A673 (cell line): ENCODE data around the gene GRIK4. TPM values are rescaled to one million over a fixed set of nuclear protein-coding genes. Genes with fewer than 3 reads are reported as not detected.

Source experiments
- BruUV-seq: library from RNA; stranded (reverse); fragments of 400-500 nt; replicated peaks from 2 replicates; lab custom pipeline; 2021; lab: Mats Ljungman, UMichigan
- CTCF ChIA-PET: fragments of 300-600 bp; sonication (Branson Sonifier 250); formaldehyde crosslinking; loops from one replicate; lab custom pipeline; 2022; ENCODE audit warnings: antibody characterized with exemption; lab: Charles Lee
- POLR2A ChIA-PET: fragments of 300-600 bp; sonication (Branson Sonifier 250); formaldehyde crosslinking; loops from one replicate; lab custom pipeline; 2022; ENCODE audit warnings: antibody characterized with exemption; ENCODE audit not compliant: low non-redundant PET; lab: Charles Lee
- DNase-seq: peaks from one replicate; pipeline ENCODE4 v3.0.0-alpha.2; 2015; ENCODE audit warnings: low spot score
- H3K27ac ChIP-seq: fragments of 200-600 bp; sonication (generic); 2 replicates; pipeline ENCODE4 v1.5.1; 2016; ENCODE audit warnings: mixed run types, low read depth, mild to moderate bottlenecking, mixed read lengths, antibody characterized with exemption, low read length; ENCODE audit not compliant: poor library complexity, severe bottlenecking
- H3K27me3 ChIP-seq: fragments of 200-600 bp; sonication (generic); replicated peaks from 2 replicates; pipeline ENCODE4 v1.6.1; 2017; ENCODE audit warnings: mixed run types, low read depth, mild to moderate bottlenecking, mixed read lengths, antibody characterized with exemption, low read length; ENCODE audit not compliant: insufficient read depth, poor library complexity
- H3K36me3 ChIP-seq: fragments of 200-600 bp; sonication (generic); 2 replicates; pipeline ENCODE4 v1.6.1; 2016; ENCODE audit warnings: mixed run types, mild to moderate bottlenecking, mixed read lengths, antibody characterized with exemption, low read length; ENCODE audit not compliant: insufficient read depth, poor library complexity, severe bottlenecking
- H3K4me1 ChIP-seq: fragments of 200-600 bp; sonication (generic); 2 replicates; pipeline ENCODE4 v1.6.1; 2017; ENCODE audit warnings: mixed run types, mild to moderate bottlenecking, mixed read lengths, antibody characterized with exemption, low read length; ENCODE audit not compliant: insufficient read depth, poor library complexity, severe bottlenecking
- H3K4me3 ChIP-seq: fragments of 200-600 bp; sonication (generic); 2 replicates; pipeline ENCODE4 v1.5.1; 2016; ENCODE audit warnings: low read depth, mixed run types, mild to moderate bottlenecking, mixed read lengths, low read length; ENCODE audit not compliant: poor library complexity, severe bottlenecking
- H3K9me3 ChIP-seq: fragments of 200-600 bp; sonication (generic); 2 replicates; pipeline ENCODE4 v1.6.1; 2016; ENCODE audit warnings: mixed run types, low read depth, mild to moderate bottlenecking, mixed read lengths, antibody characterized with exemption, low read length; ENCODE audit not compliant: poor library complexity, severe bottlenecking
- EZH2 ChIP-seq: fragments of 200-600 bp; sonication (generic); IDR thresholded peaks from 2 replicates; pipeline ENCODE4 v1.6.1; 2017; ENCODE audit warnings: borderline replicate concordance, low read depth, mild to moderate bottlenecking, mixed read lengths, antibody characterized with exemption, low read length; ENCODE audit not compliant: poor library complexity, severe bottlenecking
- intact Hi-C: fragments of 100-400 bp; cut with micrococcal nuclease; formaldehyde crosslinking; loops from one replicate; pipeline ENCODE4 v1.10.0; 2022; ENCODE audit not compliant: unreplicated experiment
- total RNA-seq: library from RNA; stranded (reverse); gene quantifications from 2 replicates; pipeline ENCODE4 v1.2.3, GENCODE V29; 2021
- TF ChIP-seq, protein P1 (sequence below): fragments of 300-800, 200-600 bp; sonication (generic); conservative IDR thresholded peaks from 2 replicates; pipeline ENCODE4 v1.5.1; 2017; ENCODE audit warnings: low read depth, mild to moderate bottlenecking, antibody characterized with exemption, low read length, moderate library complexity, mixed read lengths

The GRIK4 gene
- total RNA-seq, 1 experiment from 2014 or later, result not detected

DNA sequence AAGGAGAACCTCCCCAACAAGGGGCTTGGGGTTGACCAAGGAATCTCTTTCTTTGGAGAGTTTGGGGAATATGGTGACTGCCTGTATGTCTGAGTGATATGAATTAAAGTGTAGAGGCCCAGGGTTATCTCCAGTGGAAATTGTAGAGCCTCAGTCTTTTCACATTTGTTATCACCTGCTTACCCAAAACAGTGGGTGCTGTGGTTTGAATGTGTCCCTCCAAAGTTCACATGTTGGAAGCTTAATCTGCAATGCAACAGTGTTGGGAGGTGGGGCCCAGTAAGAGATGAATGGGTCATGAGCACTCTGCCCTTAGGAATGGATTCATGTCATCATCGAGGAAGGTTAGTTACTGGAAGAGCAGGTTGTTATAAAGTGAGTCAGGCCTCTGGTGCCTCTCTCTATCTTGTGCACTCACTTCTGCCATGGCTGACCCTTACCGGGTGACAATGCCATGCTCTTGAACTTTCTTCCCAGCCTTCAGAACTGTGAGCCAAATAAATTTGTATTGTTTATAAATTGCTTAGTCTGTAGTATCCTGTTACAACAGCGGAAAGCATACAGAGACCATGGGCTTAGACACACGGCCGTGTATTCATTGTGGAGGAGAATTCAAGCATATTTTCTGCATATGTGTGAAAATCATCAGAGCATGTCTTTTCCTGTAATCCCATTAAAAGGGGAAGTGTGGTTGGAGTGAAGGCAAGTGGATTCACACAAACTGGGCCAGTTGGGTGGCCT, 398.3 kb downstream of the GRIK4 start:
- Histone ChIP-seq H3K4me1 (no peaks in the 10 kb centered on the region), H3K9me3 (no peaks in the 10 kb centered on the region), H3K36me3 (no peaks in the 10 kb centered on the region), H3K27me3 (no peaks in the 10 kb centered on the region), H3K27ac (no peak overlapping the region), H3K4me3 (no peak overlapping the region)
- ChIA-PET POLR2A (no interaction called here), CTCF (no interaction called here)
- TF ChIP-seq EZH2, result no peak
- TF ChIP-seq, protein P1, sequence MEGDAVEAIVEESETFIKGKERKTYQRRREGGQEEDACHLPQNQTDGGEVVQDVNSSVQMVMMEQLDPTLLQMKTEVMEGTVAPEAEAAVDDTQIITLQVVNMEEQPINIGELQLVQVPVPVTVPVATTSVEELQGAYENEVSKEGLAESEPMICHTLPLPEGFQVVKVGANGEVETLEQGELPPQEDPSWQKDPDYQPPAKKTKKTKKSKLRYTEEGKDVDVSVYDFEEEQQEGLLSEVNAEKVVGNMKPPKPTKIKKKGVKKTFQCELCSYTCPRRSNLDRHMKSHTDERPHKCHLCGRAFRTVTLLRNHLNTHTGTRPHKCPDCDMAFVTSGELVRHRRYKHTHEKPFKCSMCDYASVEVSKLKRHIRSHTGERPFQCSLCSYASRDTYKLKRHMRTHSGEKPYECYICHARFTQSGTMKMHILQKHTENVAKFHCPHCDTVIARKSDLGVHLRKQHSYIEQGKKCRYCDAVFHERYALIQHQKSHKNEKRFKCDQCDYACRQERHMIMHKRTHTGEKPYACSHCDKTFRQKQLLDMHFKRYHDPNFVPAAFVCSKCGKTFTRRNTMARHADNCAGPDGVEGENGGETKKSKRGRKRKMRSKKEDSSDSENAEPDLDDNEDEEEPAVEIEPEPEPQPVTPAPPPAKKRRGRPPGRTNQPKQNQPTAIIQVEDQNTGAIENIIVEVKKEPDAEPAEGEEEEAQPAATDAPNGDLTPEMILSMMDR, result no peak
- intact Hi-C loops, result no loop called here
- DNase-seq, result no peak
- no TSS peak for BruUV-seq

GRCh38 chr11:120911943-120912342, 400.4 kb downstream of the GRIK4 start:
- TF ChIP-seq, protein P1, result no peak
- no peak for TF ChIP-seq EZH2
- no peak for DNase-seq
- intact Hi-C loops, result no loop called here
- no TSS peak for BruUV-seq
- ChIA-PET CTCF (interaction anchor here (0.6 kb wide), 1 partner anchor 1121 kb away, joined by 3 read pairs; no protein-coding TSS in a partner anchor), POLR2A (no interaction called here)
- Histone ChIP-seq H3K9me3 (no peaks in the 10 kb centered on the region), H3K4me3 (no peak overlapping the region), H3K4me1 (no peaks in the 10 kb centered on the region), H3K36me3 (no peaks in the 10 kb centered on the region), H3K27ac (no peak overlapping the region), H3K27me3 (peaks cover 4% of the 10 kb centered on the region)

DNA sequence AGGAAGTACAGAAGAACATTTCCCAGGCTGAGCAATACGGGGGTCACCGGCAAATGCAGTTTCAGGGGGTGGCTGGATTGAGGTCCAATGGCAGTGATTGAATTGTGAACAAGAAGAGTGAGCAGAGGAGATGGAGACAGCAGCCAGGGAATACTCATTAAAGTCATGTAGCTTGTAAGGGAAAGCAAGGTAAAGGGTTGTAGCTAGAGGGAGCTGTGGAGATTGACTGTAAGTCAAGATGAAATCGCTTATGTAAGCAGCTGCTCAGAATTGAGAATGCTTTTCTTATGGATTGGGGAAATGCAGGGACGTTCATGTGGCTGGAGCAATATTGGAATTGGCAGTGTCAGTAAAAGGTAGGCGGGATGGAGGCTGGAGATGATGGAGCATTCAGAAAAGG, 401.0 kb downstream of the GRIK4 start:
- Histone ChIP-seq H3K4me1 (no peaks in the 10 kb centered on the region), H3K9me3 (no peaks in the 10 kb centered on the region), H3K27ac (no peak overlapping the region), H3K4me3 (no peak overlapping the region), H3K27me3 (peaks cover 4% of the 10 kb centered on the region), H3K36me3 (no peaks in the 10 kb centered on the region)
- DNase-seq, result peak; percentile 41
- TF ChIP-seq EZH2, result no peak
- TF ChIP-seq, protein P1, result peak; percentile 49; the same call in 1 of the 2 replicates
- ChIA-PET CTCF (interaction anchor here (0.6 kb wide), 2 partner anchors 606 to 1121 kb away, joined by 3 to 6 read pairs; no protein-coding TSS in a partner anchor), POLR2A (no interaction called here)
- BruUV-seq, result no TSS peak
- intact Hi-C loops, result no loop called here
